HG03439 (cell line): Measurements from ENCODE around the gene WDR38.

Source experiments
- ATAC-seq: cut with Tn5 transposase; IDR thresholded peaks from one replicate; pipeline ENCODE4 v1.9.1; 2021; ENCODE audit warnings: mild to moderate bottlenecking, moderate library complexity; ENCODE audit not compliant: unreplicated experiment

The WDR38 gene

DNA sequence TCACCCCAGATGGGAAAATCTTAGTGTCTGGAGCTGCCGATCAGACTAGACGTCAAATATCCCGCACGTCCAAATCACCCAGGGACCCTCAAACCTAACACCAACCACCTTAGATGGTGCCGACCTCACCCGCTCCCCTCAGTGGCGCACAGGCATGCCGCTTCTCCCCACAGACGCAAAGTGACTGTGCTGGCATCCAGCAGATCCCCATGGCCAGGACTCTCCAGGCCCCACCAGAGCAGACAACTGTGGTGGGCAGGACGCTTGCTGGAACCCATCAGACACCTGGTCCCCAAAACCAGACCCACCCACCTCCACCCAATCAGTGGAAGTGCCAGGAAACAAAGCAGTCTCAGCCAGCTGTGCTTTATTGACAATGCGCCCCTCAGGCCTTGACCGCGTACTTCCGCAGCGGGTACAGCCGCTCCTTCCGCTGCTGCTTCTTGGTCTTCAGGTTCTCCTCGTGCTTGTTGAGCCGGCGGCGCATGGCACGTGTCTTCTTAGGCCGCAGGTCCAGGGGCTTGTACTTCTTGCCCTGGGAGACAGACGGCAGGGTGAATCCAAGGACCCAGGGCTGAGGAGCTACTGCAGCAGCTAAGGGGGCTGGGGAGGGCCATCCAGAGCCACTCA is 4.4 kb downstream of the WDR38 start:
- no peak for ATAC-seq

DNA sequence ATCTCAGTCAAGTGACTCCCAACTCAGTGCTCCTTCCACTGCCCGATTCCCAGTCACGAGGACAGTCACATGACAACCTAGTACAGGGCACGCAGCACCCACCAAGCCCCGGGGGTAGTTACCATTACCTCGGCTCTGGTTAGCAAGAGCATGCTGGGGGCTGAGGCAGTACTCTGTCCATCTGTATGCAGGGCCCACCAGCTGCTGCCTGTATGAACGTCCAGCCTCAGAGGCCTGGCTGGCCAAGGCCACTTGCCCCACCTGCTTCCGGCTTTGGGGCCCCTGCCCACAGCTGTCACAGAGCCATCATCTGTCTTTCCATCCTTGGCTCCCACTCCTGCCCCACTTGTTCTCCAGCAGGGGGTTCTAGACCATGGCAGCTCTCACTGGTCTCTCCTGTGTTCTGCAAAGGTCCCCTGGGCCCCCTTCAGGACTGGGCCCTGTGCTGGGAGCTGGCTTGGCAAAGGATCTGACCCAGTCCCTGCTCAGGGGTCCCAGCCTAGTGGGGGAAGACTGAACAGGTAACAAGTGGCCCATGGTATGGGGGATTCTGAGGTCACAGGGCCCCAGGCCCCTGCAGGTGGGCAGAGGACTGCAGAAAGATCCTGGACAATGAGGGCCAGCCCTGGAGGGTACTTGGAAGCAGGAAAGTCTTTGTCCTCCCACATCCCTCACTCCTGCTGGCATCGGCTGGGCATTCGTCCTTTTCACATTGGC is 5.2 kb downstream of the WDR38 start:
- no peak for ATAC-seq

DNA sequence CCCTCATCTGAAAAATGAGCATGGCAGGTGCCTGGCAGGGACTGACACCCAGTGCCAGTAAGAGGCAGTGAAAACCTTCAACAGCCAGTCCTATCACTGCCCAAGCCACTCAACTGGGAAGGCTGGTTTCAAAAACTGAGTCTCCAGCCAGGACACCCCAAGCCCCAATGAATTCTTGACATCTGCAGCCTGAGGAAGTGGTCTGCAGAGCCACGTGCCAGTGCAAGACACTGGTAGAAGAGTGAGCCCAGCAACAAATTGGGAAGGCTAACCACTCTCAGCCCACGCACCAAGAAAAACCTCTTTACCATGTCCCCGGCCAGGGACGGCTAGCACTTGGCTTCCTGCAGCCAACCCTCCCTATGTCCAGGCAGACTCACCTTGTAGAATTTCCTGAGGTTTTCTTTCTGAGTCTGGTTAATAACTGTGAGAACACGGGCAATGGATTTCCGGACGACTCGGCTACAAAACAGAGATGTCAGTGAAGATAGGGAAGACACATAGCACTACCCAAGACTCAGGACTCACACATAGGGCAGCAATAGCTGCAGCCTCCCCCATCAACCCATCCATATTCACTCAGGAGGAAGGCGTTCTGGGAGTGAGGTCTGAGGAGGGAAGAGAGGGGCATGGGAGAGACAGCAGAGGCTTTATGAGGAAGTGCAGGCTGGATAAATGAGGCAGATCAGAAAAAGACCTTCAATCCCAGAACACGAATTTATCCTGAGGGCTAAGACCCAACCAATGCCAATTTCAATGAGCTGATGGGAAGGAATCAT is 6.7 kb downstream of the WDR38 start:
- no peak for ATAC-seq

DNA sequence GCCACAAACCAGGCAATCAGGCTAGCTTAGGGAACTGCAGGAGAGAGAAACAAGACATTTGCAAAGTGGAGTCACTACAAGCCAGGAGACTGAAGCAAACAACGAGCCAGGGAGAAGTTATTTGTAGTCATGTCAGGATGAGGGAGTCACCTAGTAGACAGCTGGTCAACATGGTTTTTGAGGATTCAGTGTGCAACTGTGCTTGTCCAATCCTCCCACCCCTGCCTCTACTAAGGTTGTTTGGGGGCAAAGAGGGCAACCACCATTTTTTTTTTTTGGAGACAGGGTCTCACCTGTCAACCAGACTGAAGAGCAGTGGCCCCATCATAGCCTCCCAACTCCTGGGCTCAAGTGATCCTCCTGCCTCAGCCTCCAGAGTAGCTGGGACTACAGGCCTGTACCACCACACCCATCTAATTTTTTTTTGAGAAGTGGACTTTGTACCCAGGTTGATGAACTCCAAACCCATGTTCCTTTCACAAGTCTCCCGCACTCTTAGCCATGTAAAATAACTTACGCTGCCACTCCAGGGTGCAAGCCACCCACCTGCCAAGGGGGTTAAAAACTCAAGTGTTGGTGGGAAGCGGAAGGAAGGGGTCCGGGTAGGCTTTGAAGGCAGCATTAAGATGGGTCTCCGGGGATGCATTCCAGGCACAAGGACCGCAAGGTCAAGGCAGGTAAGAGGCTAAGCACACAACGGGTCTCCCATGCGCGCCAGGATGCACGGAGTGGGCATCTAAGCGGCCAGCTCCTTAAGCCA is 7.5 kb downstream of the WDR38 start:
- ATAC-seq, result no peak

DNA sequence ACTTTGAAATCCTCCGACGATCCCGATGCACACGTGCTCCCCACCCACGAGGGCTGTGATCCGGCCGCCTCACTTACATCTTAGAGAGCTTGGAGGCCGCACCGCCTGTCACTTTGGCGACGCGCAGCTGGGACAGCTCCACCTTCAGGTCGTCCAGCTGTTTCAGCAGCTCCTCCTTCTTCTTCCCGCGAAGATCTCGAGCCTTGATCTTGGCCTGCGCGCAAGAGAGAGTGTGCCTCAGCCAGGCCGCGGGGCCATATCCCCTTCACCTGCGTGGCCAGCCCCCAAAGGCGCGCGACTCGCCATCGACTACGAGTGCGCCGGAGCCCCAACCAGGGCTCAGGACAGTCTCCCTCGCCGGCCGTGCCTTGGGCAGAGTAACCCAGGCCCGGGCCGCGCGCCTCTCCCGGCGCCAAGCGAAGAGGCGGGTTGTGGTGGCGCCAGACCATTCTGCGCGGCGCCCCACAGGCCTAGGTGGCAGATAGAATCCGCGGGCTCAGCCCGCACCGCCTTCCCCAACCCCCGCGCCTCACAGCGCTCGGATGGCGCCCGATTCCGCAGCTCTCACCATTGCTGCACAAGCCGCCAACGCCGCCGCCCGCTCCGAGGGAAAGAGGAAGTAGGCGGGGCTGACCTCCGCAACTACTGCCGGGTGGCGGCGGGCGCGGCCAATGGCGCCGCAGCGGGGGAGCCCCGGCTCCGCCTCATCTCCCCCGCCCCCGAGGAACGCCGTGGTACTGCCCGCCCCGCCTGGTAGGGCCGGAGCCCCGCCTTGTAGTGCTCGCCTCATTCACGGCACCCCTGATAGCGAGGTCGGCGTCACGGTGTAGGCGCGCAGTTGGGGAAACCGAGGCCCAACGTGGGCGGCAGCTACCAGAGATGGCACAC is 8.3 kb downstream of the WDR38 start, which contains the start of the genes ARPC5L and RPL35:
Gene ARPC5L (plus strand): TSS at position 789 of the 888 bp plus-strand sequence. CDS start 7,161 bp downstream, outside the sequence.
Gene RPL35 (minus strand): TSS at position 616 of the 888 bp plus-strand sequence. CDS start 45 bp downstream, at position 571.
- peak; percentile 89 for ATAC-seq

DNA sequence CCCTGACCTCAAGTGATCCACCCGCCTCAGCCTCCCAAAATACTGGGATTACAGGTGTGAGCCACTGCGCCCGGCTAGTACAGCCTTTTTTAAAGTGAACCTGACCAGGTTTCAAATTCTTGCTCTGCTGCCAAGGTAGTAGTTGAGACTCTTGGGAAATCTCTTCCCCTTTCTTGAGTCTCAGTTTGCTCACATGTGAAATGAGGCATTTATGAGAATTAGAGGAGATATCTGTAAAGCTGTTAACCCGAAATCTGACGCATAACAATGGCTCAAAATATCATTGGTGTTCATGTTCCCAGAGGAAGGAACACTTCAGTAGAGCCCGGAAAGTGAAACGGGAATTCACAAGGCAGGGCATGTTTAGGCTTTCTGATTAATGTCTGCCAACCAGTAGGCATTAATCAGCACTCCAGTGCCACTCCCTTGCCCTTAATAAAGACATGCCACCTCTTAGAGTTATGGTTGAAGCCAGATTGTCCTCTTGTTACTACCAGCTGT is 10.2 kb downstream of the WDR38 start:
- ATAC-seq, result no peak

DNA sequence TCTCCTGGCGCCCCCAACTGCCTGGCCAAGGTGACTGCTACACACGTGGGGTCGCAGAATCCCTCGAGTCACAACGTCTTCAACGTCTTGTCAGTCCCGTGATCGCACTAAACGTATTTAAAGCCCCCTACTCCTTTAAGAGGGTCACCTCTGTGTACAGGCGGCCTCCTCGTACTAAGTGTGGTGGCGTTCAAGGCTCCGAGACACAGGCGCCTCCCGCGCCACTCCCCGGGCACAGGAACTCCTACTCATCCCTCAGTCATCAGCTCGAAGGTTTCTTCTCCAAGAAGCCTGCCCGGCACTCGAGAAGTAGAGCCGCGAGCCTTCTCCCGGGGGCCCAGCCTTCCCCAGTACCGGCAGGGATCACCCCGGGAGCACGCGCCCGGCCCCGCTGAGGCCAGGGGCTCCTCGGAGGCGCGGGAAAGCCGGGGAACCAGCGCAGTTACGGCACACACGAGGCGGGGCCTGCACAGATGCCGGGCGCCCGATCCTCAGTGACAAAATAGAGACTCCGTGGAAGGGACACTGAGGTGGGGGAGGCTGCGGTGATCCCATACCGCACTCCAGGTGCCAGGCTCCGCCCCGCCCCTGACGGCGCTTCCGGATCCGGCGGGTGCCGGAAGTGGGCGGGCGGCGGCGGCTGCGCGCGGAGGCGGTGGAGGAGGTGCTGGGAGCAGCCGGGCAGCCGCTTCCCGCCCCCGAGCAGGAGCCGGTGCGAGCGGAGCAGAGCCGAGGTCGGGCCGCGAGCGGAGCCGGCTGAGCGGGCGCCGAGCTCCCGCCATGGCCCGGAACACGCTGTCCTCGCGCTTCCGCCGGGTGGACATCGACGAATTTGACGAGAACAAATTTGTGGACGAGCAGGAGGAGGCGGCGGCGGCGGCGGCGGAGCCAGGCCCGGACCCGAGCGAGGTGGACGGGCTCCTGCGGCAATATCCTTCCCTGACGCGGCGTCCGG is 15.5 kb downstream of the WDR38 start:
- peak; percentile 56 for ATAC-seq

DNA sequence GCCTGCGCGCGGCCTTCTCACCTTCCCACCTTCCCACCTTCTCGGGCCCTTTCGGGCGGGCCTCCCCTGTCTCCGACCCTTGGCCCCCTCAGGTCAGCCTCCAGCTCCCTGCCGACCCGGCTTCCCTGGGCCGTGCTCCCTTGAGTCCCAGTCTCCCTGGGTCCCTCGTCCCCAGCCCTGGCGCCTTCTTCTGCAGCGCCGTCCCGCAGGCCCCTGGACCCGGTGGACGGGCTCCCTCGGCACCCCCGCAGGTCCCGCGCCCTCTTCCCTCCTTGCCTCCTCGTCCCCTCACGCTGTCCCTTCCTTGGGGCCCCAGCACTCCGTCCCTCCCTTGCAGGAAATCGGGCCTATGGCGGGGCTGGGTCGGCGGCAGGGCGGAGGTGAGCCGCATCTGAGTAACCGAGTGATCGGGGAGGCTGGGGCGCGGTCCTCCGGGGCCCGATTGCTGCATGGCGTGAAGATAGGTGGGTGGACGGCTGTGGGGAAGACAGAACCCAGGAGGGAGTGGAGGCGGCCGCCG is 16.3 kb downstream of the WDR38 start:
- ATAC-seq, result peak; percentile 17

DNA sequence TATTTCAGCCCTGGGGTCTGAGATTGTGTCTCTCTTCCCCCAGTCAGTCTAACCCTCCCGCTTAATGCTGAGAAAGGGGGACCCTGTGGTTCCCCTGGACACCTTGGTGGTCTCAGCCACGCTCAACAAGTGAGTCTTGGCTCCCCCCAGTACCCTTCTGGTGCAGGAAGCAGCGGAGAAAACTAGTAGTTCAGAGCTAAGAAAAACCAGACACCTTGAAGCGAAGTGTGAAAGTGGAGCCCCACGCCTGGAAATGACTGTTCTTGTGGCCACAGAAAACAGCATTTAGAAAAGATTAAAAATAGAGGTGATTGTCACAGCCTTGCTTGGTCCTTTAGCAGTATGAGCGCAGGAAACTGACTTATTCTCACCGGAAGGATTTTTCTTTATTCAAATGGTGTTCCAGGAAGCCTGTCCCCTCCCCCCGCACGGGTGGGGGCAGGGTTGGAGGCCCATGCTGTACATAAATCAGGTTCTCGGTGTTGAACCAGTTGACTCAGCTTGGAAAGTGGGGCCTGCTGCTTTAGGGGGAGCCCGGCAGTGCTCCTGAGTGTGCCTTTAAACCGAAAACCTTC is 16.8 kb downstream of the WDR38 start:
- peak; percentile 35 for ATAC-seq

DNA sequence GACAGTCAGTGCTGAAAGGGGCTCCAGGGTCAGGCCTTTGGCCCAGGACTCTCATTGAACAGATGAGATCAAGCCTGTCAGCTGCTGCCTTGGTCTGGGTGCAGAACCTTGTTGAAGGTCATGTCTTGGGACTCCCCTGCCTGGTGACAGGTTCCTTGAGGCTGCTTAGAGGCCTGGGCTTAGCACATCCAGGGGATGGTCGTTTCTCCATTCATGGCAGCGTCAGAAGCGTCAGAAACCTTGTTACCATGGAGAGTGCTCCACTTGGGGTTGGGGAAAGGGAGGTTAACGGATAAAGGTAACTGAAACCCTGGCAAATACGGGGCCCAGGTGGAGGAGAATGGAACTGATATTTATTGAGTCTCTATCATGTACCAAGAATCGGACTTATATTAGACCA is 17.5 kb downstream of the WDR38 start:
- ATAC-seq, result no peak

DNA sequence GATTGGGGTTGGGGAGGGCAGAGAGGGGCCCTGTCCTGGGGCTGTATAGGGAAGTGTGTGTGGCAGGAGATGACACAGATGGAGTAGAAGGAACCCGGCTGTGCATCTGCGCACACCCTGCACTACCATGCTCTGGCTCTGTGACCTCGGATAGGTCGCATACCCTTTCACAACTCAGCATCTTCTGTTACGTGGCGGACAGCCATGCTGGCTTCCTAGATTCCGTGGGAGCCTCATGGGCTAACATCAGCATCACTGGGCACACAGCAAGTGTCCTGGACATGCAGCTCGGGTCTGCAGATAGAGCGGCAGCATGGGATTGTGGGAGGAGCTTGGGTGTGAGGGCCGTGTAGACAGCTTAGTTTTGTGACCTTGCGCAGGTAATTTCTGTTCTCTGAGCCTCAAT is 17.9 kb downstream of the WDR38 start:
- ATAC-seq, result no peak

DNA sequence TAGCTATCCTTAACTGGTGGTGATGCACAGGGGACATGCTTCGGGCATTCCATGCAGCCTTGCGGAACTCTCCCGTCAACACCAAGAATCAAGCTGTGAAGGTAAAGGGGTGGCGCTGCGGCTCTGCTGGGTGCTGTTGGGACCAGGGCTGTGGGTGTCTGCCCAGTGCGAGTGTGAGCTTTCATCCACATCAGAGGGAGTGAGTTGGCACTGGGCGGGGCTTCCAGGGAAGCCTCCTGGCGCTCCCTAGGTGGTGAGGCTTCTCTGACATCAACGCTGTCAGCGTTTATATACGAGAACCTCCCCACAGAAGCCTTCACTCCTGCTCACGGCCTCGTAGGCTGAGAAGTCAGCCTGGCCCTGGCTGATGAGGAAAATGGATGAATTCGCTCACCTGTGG is 20.4 kb downstream of the WDR38 start:
- no peak for ATAC-seq

DNA sequence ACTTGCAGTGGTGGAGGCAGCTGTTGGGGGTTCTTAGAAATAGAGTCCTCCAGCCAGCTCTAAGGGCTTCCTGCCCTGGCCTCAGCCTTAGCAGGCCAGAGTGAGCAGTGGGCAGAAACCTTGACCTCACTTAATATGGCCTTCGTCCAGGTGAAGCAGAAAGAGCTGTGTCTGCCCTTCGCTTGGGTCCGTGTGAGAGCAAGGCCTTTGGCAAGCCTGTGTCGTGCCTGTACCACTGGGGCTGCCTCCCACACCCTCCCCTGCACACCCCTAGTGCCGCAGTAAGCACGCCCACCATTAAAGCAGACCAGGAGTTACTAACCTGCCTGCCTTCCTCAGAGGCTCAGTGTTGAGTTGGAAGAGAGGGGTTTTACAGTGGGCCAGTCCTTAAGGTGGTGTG is 22.2 kb downstream of the WDR38 start:
- no peak for ATAC-seq

DNA sequence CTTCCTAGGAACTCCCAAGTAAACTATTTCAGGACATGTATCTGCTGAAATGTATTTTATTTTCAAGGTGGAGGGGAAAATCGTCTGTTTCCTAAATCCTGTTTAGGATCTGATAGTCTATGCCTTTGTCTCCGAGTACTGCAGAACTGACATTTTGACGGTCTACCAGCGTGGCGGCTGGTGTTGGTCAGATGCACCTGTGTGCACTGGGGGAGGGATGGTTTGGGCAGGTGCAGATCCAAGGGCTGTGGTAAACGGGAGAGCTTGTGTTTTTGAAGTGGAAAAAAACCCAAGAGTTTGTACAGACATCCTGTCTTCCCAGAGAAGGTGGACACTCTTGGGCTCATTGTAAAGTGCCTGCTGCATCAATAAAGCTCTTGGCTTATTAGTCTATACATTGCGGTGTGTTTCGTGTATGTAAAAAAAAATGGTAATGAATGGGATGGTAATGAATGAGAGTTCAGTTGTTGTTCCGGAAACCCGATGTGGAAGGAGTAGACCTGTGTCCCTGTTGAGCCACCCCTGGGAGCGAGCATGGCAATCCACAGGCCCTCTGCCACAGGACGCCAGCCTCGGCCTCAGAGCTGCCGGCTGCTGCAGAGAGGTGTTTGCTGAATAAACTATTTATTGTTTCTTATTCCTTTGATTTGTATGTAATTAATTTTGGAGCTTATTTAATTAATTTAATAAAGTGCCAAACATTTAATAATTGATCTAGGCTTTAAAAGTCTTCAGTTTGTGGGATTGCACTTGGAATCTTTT is 23.9 kb downstream of the WDR38 start:
- ATAC-seq, result no peak

DNA sequence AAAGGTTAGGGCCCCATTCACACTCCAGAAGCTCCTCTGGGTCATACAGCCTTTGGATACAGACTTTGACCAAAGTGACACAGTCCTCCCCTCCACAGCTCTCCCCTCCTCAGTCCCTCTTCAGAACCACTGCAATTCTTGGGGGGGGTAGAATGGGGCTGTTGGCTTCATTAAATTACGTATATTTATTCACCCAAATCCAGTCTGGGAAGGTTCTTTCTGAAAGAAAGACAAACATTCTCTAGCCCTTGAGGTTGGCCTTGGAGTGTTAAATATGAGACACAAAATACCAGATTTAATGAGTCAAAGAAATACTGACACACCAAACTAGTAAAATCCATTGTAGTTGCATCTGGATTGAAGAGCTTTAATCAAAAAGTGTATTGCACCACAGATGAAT is 24.8 kb downstream of the WDR38 start:
- no peak for ATAC-seq

DNA sequence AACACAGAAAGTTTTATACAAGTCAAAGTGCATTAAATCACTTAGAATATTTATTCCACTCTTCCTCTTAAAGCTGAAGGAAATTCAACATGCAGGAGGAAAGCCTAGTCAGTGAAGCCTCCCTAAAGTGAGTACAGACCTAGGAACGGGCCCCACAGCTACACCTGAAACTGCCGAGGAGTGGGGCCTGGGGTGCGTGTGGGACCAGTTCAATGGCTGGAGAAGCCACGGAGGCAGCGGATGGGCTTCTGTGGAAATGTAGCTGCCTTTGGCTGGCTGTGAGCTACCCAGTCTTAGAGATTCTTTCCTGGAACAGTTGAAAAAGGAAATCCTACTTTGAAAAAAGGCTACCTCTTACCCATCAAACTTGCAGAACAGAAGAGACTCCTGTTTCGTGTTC is 25.3 kb downstream of the WDR38 start:
- no peak for ATAC-seq

DNA sequence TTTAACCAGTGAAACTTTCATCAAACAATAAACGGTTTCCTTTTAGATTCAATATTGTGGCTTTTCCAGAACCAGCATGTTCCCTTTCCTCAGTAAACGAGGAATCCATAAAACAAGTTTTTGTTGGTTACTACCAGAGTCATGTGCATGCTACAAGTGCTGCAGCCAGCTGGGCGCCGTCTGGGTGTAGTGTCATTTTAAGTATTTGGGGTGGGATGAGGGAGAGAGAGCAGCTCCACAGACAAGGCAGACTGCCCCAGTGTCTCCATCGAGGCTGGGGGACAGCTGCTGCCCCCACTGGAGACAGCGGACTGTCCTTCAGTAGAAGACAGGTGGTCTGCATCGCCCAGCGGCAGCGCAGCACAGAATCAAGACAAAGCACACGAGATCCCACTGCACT is 26.0 kb downstream of the WDR38 start:
- ATAC-seq, result no peak
